HG03442 (cell line): ENCODE measurements around the gene SLC16A4.
"Not testable (repeated sequence)": the region's sequence is repeated elsewhere in the genome, so short reads cannot be mapped to it uniquely, and the experiment has no call there.

Source experiments
- ATAC-seq: cut with Tn5 transposase; IDR thresholded peaks from one replicate; pipeline ENCODE4 v1.9.1; 2021; ENCODE audit warnings: mild to moderate bottlenecking, moderate library complexity; ENCODE audit not compliant: unreplicated experiment

SLC16A4 gene

GRCh38 chr1:110409316-110409715, 18.5 kb upstream of the SLC16A4 start:
- no peak for ATAC-seq

GRCh38 chr1:110408488-110408887, 17.7 kb upstream of the SLC16A4 start:
- ATAC-seq = no peak

GRCh38 chr1:110407260-110408210, 16.7 kb upstream of the SLC16A4 start, which contains the start of gene LAMTOR5:
TSS of gene LAMTOR5 (minus strand) at chr1:110407694. CDS start at chr1:110407620, 74 bp downstream.
- ATAC-seq = peak; percentile 86

GRCh38 chr1:110406407-110406806, 15.6 kb upstream of the SLC16A4 start:
- ATAC-seq = not testable (repeated sequence)

GRCh38 chr1:110404401-110404800, 13.6 kb upstream of the SLC16A4 start:
- ATAC-seq = no peak

- ATAC-seq = no peak
These were observed 13.0 kb upstream of the SLC16A4 start for GRCh38 chr1:110403805-110404204.

GRCh38 chr1:110396259-110396958, 5.6 kb upstream of the SLC16A4 start:
- not testable (repeated sequence) for ATAC-seq

- ATAC-seq = no peak
These were observed 3.6 kb upstream of the SLC16A4 start for GRCh38 chr1:110394493-110394820.

- no peak for ATAC-seq
These were observed 3.1 kb upstream of the SLC16A4 start for GRCh38 chr1:110393691-110394492.

GRCh38 chr1:110393286-110393685, 2.5 kb upstream of the SLC16A4 start:
- ATAC-seq = no peak

GRCh38 chr1:110390096-110390495, 730 bp downstream of the SLC16A4 start:
- ATAC-seq = no peak

- ATAC-seq = no peak
These were observed 3.6 kb downstream of the SLC16A4 start for GRCh38 chr1:110387048-110387754.

- no peak for ATAC-seq
These were observed 5.5 kb downstream of the SLC16A4 start for GRCh38 chr1:110385369-110385768.

GRCh38 chr1:110384581-110385321, 6.1 kb downstream of the SLC16A4 start:
- no peak for ATAC-seq

- ATAC-seq = no peak
These were observed 7.4 kb downstream of the SLC16A4 start for GRCh38 chr1:110383251-110383990.

- ATAC-seq = no peak
These were observed 10.0 kb downstream of the SLC16A4 start for GRCh38 chr1:110380672-110381283.

GRCh38 chr1:110375490-110375889, 15.3 kb downstream of the SLC16A4 start:
- no peak for ATAC-seq

GRCh38 chr1:110370827-110371226, 20.0 kb downstream of the SLC16A4 start:
- ATAC-seq = no peak

GRCh38 chr1:110364221-110364620, 26.6 kb downstream of the SLC16A4 start:
- no peak for ATAC-seq
